ENCODE measurements around the gene DDX18. TPM values are rescaled to one million over a fixed set of nuclear protein-coding genes. Genes with fewer than 3 reads are reported as not detected.

Gene DDX18
- polyA plus RNA-seq, 1 of the 3 experiments (the other 2 are of a cell fraction) = 24.1 TPM

DNA sequence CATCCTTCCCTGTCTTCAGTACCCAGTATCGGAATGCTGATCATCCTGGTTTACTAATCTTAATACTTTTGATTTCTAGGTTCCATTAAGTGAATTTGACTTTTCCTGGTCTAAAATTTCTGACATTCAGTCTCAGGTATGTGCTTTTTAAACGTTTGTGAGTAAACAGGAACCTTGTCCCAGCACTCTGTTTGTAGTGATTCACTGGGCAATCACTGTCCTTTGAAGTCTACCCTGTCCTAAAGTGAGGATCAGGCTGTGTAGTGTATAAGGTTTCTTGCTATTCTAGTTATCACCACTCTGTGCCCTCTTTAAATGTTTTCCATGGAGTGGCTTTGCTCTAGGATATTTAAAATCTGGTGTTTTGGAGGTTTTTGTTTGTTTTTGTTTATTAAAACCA is 14.4 kb downstream of the DDX18 start (continued):
- no peak for TF ChIP-seq REST (IDR thresholded peaks at IDR 0.05; ENCODE audit: low read depth, low read length)
- TF ChIP-seq, protein P1, sequence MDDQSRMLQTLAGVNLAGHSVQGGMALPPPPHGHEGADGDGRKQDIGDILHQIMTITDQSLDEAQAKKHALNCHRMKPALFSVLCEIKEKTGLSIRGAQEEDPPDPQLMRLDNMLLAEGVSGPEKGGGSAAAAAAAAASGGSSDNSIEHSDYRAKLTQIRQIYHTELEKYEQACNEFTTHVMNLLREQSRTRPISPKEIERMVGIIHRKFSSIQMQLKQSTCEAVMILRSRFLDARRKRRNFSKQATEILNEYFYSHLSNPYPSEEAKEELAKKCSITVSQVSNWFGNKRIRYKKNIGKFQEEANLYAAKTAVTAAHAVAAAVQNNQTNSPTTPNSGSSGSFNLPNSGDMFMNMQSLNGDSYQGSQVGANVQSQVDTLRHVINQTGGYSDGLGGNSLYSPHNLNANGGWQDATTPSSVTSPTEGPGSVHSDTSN (IDR thresholded peaks at IDR 0.05) = no peak
- no peak for TF ChIP-seq CTCF (IDR thresholded peaks at IDR 0.05)
- TF ChIP-seq RXRA (IDR thresholded peaks at IDR 0.05; ENCODE audit: borderline replicate concordance, low read depth) = no peak

DNA sequence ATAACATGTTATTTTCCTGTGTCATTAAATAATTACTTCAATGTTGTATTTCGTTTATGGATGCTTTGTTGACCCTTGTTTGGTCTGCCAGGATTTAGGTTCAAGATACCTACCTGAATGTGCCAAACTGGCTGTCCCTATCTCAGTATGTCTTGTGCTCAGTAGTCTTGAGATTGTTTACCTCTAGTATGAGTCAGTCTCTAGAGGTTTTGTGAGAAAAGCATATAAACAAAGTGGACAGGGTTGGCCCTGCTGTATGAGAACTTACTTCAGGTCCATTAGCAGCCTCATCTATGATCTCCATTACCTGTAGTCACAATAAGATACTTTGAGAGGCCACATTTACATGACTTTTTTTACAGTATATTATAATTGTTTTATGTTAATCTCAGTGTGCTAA is 17.8 kb downstream of the DDX18 start:
- Histone ChIP-seq H3K79me2 (ENCODE audit: insufficient read depth) (peaks cover 4% of the 10 kb centered on the region; the same call in 1 of the 2 replicates), H3K36me3 (replicated peaks in 1 of 2; ENCODE audit: control insufficient read depth in 1 of 2, insufficient read depth in 2 of 2, low read length in 1 of 2) (peaks cover 41 to 61% of the 10 kb centered on the region in 2 experiments), H3K27me3 (ENCODE audit: insufficient read depth) (no peaks in the 10 kb centered on the region), H3F3A (replicated peaks; ENCODE audit: insufficient read depth) (peaks cover 8% of the 10 kb centered on the region), H3K4me1 (ENCODE audit: control insufficient read depth in 1 of 2, insufficient read depth in 2 of 2, low read depth in 1 of 2, low read length in 1 of 2) (peaks cover 0 to 10% of the 10 kb centered on the region in 2 experiments; a peak in 1 of 4 replicates), H3K9me3 (no peaks in the 10 kb centered on the region), H3K9me2 (no peaks in the 10 kb centered on the region), H2AFZ (ENCODE audit: low read depth) (no peak overlapping the region), H3K9ac (no peak overlapping the region), H3K4me2 (no peak overlapping the region), H3K27ac (ENCODE audit: low read depth in 2 of 2, low read length in 1 of 2) (no peak overlapping the region), H3K4me3 (ENCODE audit: low read depth in 2 of 2, low read length in 1 of 2) (no peak overlapping the region), H4K20me1 (ENCODE audit: insufficient read depth) (no peaks in the 10 kb centered on the region)
- 97% methylated on average over 1 of the region's 1 CpG for WGBS (ENCODE audit: low lambda C conversion rate)
- POLR2A ChIA-PET = no interaction called here
- CTCF ChIA-PET = interaction anchor here (1.2 to 4.2 kb wide), 3 partner anchors 18 to 171 kb away, joined by 4 to 37 read pairs (median 18); partner anchors contain the start of gene DDX18
- no peak for DNase-seq
- TF ChIP-seq GABPA (IDR thresholded peaks at IDR 0.05; ENCODE audit: low read depth) (no peak), IRF3 (IDR thresholded peaks at IDR 0.05; ENCODE audit: low read depth, low read length) (no peak), JUND (IDR thresholded peaks at IDR 0.05) (no peak), TAF1 (IDR thresholded peaks at IDR 0.05; ENCODE audit: borderline replicate concordance, low read depth, low read length) (no peak), MXI1 (IDR thresholded peaks at IDR 0.05; ENCODE audit: low read depth, low read length) (no peak), ELF1 (IDR thresholded peaks at IDR 0.05) (no peak), FOXJ3 (CRISPR knock-in tag; IDR thresholded peaks at IDR 0.05) (no peak)
